Measurements from ENCODE around the gene FOXI1. TPM values are rescaled to one million over a fixed set of nuclear protein-coding genes. Genes with fewer than 3 reads are reported as not detected.

Gene FOXI1
- total RNA-seq, 2 donors from 2014 or later = 0.25 to 0.64 TPM

GRCh38 chr5:170159101-170159698, 53.5 kb downstream of the FOXI1 start:
- no peaks in the 10 kb centered on the region for H3K4me1 Mint-ChIP-seq (ENCODE audit: low read depth in 2 of 2)
- H3K36me3 Mint-ChIP-seq = no peaks in the 10 kb centered on the region
- ATAC-seq (no peak), DNase-seq (ENCODE audit: low spot score) (no peak)
- no peak overlapping the region for H3K27ac Mint-ChIP-seq
- H3K9me3 Mint-ChIP-seq = no peaks in the 10 kb centered on the region
- peaks cover 0 to 2% of the 10 kb centered on the region in 2 donors for H3K27me3 Mint-ChIP-seq
- H3K4me3 Mint-ChIP-seq = no peak overlapping the region

Other genes starting within 250 kb of the FOXI1 start
- gene INSYN2B, start 125.4 kb upstream of the FOXI1 start, total RNA-seq = not detected
- not detected for gene C5orf58, start 127.1 kb downstream of the FOXI1 start, total RNA-seq
- 100 to 1,000 TPM; 282 to 360 TPM for gene LCP2, start 191.9 kb downstream of the FOXI1 start, total RNA-seq

Measured in natural killer cell treated with Interleukin-12 subunit alpha and Interleukin-12 subunit beta and Interleukin-15 and Interleukin-18, amount 100 ng/mL, for 72 hours (primary cell).